OCI-LY3 (cell line): ENCODE data around the gene CLEC4C.
"Not testable (repeated sequence)": the region's sequence is repeated elsewhere in the genome, so short reads cannot be mapped to it uniquely, and the experiment has no call there.

Experiments
- H2AFZ ChIP-seq: fragments of 200-600, 300-600 bp; shearing (Covaris generic); 2 replicates; pipeline ENCODE4 v1.6.0; 2014; ENCODE audit warnings: antibody characterized with exemption, low read depth, low read length
- H3K27ac ChIP-seq: fragments of 200-600, 300-600 bp; sonication (generic); 2 replicates; pipeline ENCODE4 v1.5.1; 2014; ENCODE audit warnings: mild to moderate bottlenecking, low read length, moderate library complexity, mixed read lengths
- H3K27me3 ChIP-seq: fragments of 200-600, 300-600 bp; sonication (generic); 2 replicates; pipeline ENCODE4 v1.6.1; 2014; ENCODE audit warnings: low read depth, low read length, mixed read lengths
- H3K36me3 ChIP-seq: fragments of 200-600, 300-600 bp; sonication (generic); replicated peaks from 2 replicates; pipeline ENCODE3; 2014; ENCODE audit warnings: low read depth, low read length, mixed read lengths
- H3K4me1 ChIP-seq: fragments of 300-600, 200-600 bp; sonication (generic); 2 replicates; pipeline ENCODE4 v1.6.1; 2014; ENCODE audit warnings: low read length, mixed read lengths
- H3K4me2 ChIP-seq: fragments of 200-600, 300-600 bp; sonication (generic); 2 replicates; pipeline ENCODE4 v1.6.1; 2014; ENCODE audit warnings: low read length, mixed read lengths
- H3K4me3 ChIP-seq: fragments of 300-600, 200-600 bp; sonication (generic); 2 replicates; pipeline ENCODE4 v1.5.1; 2014; ENCODE audit warnings: antibody characterized with exemption, mild to moderate bottlenecking, low read length, moderate library complexity
- H3K79me2 ChIP-seq: fragments of 300-600, 200-600 bp; shearing (Covaris generic); 2 replicates; pipeline ENCODE4 v1.6.1; 2014; ENCODE audit warnings: mild to moderate bottlenecking, low read length, mixed read lengths
- H3K9ac ChIP-seq: fragments of 300-600, 200-600 bp; shearing (Covaris generic); 2 replicates; pipeline ENCODE4 v1.6.0; 2014; ENCODE audit warnings: mild to moderate bottlenecking, low read length, moderate library complexity
- H3K9me3 ChIP-seq: fragments of 200-600, 300-600 bp; shearing (Covaris generic); 2 replicates; pipeline ENCODE4 v1.6.1; 2014; ENCODE audit warnings: low read length, mixed read lengths; ENCODE audit not compliant: insufficient read depth
- H4K20me1 ChIP-seq: fragments of 200-600, 300-600 bp; sonication (generic); 2 replicates; pipeline ENCODE4 v1.6.1; 2016; ENCODE audit warnings: low read length, mixed read lengths; ENCODE audit not compliant: insufficient read depth
- EZH2phosphoT487 ChIP-seq: fragments of 200-600 bp; shearing (Covaris generic); IDR thresholded peaks from 2 replicates; pipeline ENCODE4 v1.6.1; 2018; ENCODE audit warnings: antibody characterized with exemption, mixed run types, low read depth
- TF ChIP-seq, protein P1 (sequence below): fragments of 200-600, 300-600 bp; sonication (generic); IDR thresholded peaks from 2 replicates; pipeline ENCODE4 v1.5.1; 2014; ENCODE audit warnings: antibody characterized with exemption, low read length, low read depth

CLEC4C gene

DNA sequence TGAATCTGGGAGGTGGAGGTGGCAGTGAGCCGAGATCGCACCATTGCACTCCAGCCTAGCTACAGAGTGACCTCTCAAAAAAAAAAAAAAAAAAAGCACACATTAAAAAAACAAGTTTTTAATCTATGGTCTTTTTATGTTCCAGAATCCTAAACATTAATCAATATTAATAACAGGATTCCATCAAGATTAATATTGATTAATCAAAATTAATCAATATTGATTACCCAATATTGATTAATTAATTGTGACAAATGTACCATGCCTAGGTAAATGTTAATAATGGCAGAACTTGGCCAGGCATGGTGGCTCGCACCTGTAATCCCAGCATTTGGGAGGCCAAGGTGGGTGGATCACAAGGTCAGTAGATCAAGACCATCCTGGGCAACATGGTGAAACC, 34.1 kb upstream of the CLEC4C start:
- no peaks in the 10 kb centered on the region for H3K79me2 ChIP-seq
- H3K27me3 ChIP-seq: no peaks in the 10 kb centered on the region
- H2AFZ ChIP-seq: no peak overlapping the region
- no peak overlapping the region for H3K4me3 ChIP-seq
- H3K4me2 ChIP-seq: no peak overlapping the region
- H3K4me1 ChIP-seq: no peaks in the 10 kb centered on the region
- TF ChIP-seq, protein P1, sequence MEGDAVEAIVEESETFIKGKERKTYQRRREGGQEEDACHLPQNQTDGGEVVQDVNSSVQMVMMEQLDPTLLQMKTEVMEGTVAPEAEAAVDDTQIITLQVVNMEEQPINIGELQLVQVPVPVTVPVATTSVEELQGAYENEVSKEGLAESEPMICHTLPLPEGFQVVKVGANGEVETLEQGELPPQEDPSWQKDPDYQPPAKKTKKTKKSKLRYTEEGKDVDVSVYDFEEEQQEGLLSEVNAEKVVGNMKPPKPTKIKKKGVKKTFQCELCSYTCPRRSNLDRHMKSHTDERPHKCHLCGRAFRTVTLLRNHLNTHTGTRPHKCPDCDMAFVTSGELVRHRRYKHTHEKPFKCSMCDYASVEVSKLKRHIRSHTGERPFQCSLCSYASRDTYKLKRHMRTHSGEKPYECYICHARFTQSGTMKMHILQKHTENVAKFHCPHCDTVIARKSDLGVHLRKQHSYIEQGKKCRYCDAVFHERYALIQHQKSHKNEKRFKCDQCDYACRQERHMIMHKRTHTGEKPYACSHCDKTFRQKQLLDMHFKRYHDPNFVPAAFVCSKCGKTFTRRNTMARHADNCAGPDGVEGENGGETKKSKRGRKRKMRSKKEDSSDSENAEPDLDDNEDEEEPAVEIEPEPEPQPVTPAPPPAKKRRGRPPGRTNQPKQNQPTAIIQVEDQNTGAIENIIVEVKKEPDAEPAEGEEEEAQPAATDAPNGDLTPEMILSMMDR: no peak
- no peak for TF ChIP-seq EZH2phosphoT487
- no peaks in the 10 kb centered on the region for H3K9me3 ChIP-seq
- H3K9ac ChIP-seq: no peak overlapping the region
- H3K27ac ChIP-seq: no peak overlapping the region
- no peaks in the 10 kb centered on the region for H3K36me3 ChIP-seq
- no peaks in the 10 kb centered on the region for H4K20me1 ChIP-seq

DNA sequence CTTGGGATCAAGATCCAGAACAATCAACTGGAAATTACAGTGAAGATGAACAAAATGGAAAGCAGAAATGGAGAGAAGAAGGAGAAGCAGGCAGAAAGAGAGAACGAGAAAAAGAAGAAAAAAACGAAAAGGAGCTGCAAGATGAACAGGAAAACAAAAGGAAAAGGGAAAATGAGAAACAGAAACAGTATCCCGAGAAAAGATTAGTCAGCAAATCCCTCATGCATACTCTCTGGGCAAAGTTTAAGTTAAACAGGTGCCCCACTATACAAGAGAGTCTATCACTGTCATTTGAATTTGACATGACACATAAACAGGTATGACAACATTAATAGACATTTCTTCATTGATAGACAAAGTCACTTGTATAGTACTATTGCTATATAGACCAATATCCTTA, 22.8 kb upstream of the CLEC4C start:
- Histone ChIP-seq H2AFZ (no peak overlapping the region), H3K4me3 (no peak overlapping the region), H3K9ac (no peak overlapping the region), H3K4me1 (no peaks in the 10 kb centered on the region), H3K4me2 (no peak overlapping the region), H3K79me2 (no peaks in the 10 kb centered on the region), H4K20me1 (no peaks in the 10 kb centered on the region), H3K27ac (no peak overlapping the region), H3K27me3 (no peaks in the 10 kb centered on the region), H3K36me3 (no peaks in the 10 kb centered on the region), H3K9me3 (no peaks in the 10 kb centered on the region)
- TF ChIP-seq, protein P1: no peak
- no peak for TF ChIP-seq EZH2phosphoT487

DNA sequence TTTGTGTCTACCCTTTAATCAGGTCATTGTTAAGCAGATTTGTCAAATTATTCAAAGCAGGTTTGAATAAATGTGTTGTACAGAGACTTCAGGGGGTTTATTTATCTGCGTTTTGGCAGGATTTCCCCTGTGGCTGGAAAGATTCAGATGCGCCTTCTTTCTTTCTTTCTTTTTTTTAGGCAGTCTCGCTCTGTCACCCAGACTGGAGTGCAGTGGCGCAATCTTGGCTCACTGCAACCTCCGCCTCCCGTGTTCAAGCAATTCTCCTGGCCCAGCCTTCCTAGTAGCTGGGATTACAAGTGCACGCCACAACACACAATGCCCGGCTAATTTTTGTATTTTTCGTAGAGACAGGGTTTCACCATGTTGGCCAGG, 11.6 kb upstream of the CLEC4C start:
- Histone ChIP-seq H3K27me3 (peaks cover 4% of the 10 kb centered on the region; the same call in 1 of the 2 replicates), H4K20me1 (no peaks in the 10 kb centered on the region), H3K9me3 (no peaks in the 10 kb centered on the region), H3K27ac (no peak overlapping the region), H3K36me3 (no peaks in the 10 kb centered on the region), H2AFZ (no peak overlapping the region), H3K79me2 (no peaks in the 10 kb centered on the region), H3K4me3 (no peak overlapping the region), H3K4me2 (no peak overlapping the region), H3K4me1 (peaks cover 5% of the 10 kb centered on the region; the same call in 1 of the 2 replicates), H3K9ac (no peak overlapping the region)
- TF ChIP-seq, protein P1: no peak
- no peak for TF ChIP-seq EZH2phosphoT487

DNA sequence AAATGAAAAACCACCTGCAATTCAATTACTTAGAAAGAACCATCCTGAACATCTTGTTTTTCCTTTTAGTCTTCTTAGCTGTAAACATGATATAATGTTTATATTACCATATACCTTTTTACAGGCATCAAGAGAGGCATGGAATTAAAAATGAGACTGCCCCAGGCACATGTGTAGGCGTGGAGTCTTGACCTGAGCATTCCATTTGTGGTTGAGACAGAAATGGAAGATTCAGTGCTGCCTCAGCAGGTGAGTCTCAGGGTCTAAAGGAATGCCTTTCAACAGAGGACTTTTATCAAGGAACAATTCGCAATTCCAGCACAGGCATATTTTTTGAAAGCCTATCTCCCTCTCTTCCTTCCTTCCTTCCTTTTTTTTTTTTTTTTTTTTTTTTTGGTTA, 9.8 kb upstream of the CLEC4C start:
- Histone ChIP-seq H3K79me2 (no peaks in the 10 kb centered on the region), H3K9ac (no peak overlapping the region), H3K4me3 (no peak overlapping the region), H3K36me3 (no peaks in the 10 kb centered on the region), H4K20me1 (no peaks in the 10 kb centered on the region), H3K27me3 (peaks cover 4% of the 10 kb centered on the region; the same call in 1 of the 2 replicates), H3K4me2 (no peak overlapping the region), H3K9me3 (no peaks in the 10 kb centered on the region), H2AFZ (no peak overlapping the region), H3K27ac (no peak overlapping the region), H3K4me1 (peaks cover 9% of the 10 kb centered on the region; the same call in 1 of the 2 replicates)
- TF ChIP-seq, protein P1: no peak
- TF ChIP-seq EZH2phosphoT487: no peak

DNA sequence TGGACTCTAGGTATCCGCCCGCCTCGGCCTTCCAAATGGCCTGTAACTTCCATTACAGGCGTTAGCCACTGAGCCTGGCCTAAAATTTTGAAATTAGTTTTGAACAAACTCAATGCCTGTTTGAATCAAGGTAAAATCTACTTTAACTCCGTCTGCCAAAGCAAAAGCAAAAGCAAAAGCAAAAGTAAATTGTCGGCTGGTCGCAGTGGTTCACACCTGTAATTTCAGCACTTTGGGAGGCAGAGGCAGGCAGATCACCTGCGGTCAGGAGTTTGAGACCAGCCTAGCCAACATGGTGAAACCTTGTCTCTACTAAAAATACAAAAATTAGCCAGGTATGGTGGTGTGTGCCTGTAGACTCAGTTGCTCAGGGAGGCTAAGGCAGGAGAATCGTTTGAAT, 8.5 kb upstream of the CLEC4C start:
- not testable (repeated sequence) for H3K9ac ChIP-seq, H3K4me2 ChIP-seq, H3K4me1 ChIP-seq, H3K79me2 ChIP-seq, H4K20me1 ChIP-seq, H3K9me3 ChIP-seq, H3K27ac ChIP-seq, H2AFZ ChIP-seq, H3K36me3 ChIP-seq, H3K4me3 ChIP-seq, H3K27me3 ChIP-seq

DNA sequence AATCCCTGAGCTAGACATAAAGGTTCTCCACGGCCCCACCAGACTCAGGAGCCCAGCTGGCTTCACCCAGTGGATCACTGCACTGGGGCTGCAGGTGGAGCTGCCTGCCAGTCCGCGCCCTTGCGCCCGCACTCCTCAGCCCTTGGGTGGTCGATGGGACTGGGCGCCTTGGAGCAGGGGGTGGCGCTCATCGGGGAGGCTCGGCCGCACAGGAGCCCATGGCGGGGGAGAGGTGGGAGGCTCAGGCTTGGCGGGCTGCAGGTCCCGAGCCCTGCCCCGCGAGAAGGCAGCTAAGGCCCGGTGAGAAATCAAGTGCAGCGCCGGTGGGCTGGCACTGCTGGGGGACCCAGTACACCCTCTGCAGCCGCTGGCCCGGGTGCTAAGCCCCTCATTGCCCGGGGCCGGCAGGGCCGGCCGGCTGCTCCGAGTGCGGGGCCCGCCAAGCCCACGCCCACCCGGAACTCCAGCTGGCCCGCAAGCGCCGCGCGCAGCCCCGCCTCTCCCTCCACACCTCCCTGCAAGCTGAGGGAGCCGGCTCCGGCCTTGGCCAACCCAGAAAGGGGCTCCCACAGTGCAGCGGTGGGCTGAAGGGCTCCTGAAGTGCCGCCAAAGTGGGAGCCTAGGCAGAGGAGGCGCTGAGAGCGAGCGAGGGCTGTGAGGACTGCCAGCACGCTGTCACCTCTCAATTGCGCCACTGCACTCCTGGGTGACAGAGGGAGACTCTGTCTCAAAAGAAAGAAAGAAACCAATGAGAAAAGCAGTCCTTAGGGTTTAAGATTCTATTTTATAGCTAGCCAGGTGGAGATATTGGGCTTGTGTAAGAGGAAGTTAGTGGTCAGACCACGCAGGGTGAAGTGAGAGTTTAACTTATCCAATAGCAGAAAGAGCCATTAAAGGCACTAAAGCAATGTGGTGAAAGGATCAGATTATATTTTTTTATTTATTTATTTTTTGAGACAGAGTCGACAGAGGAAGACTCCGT, 5.1 kb upstream of the CLEC4C start:
- not testable (repeated sequence) for H2AFZ ChIP-seq, H3K9me3 ChIP-seq, H3K27ac ChIP-seq, H3K9ac ChIP-seq, H4K20me1 ChIP-seq, H3K4me3 ChIP-seq, H3K4me2 ChIP-seq, H3K79me2 ChIP-seq, H3K27me3 ChIP-seq, H3K36me3 ChIP-seq
- peaks cover 21% of the 10 kb centered on the region for H3K4me1 ChIP-seq
